Activated B cell treated with CpG ODN at 0.5 μM for 24 hours (primary cell): ENCODE data around the gene MFAP4. TPM values are rescaled to one million over a fixed set of nuclear protein-coding genes. Genes with fewer than 3 reads are reported as not detected.

Experiments used
- ATAC-seq: fragments of 200-7000 bp; cut with Tn5 transposase; one replicate; pipeline ENCODE4 v1.10.0; 2021; ENCODE audit warnings: low read depth, mild to moderate bottlenecking, moderate library complexity
- CTCF ChIA-PET: fragments of 350-600 bp; sonication (Branson Sonifier 250); formaldehyde crosslinking; loops from one replicate; lab custom pipeline; 2021; ENCODE audit warnings: antibody characterized with exemption; lab: Charles Lee
- POLR2A ChIA-PET: fragments of 350-600 bp; sonication (Branson Sonifier 250); formaldehyde crosslinking; loops from one replicate; lab custom pipeline; 2021; ENCODE audit warnings: antibody characterized with exemption; lab: Charles Lee
- DNase-seq: peaks from one replicate; pipeline ENCODE4 v3.0.0; 2022
- H3K27ac Mint-ChIP-seq: one replicate; pipeline ENCODE4 v1.8.0; 2020; ENCODE audit warnings: mixed read lengths
- H3K27me3 Mint-ChIP-seq: one replicate; pipeline ENCODE4 v1.8.0; 2021; ENCODE audit warnings: mixed read lengths
- H3K36me3 Mint-ChIP-seq: one replicate; pipeline ENCODE4 v1.8.0; 2021; ENCODE audit warnings: low read depth, mixed read lengths
- H3K4me1 Mint-ChIP-seq: one replicate; pipeline ENCODE4 v1.8.0; 2021; ENCODE audit warnings: mixed read lengths
- H3K4me3 Mint-ChIP-seq: one replicate; pipeline ENCODE4 v1.8.0; 2020; ENCODE audit warnings: mild to moderate bottlenecking, mixed read lengths
- H3K9me3 Mint-ChIP-seq: one replicate; pipeline ENCODE4 v1.8.0; 2020; ENCODE audit warnings: mixed read lengths
- intact Hi-C: fragments of 100-400 bp; cut with micrococcal nuclease; formaldehyde crosslinking; loops from one replicate; pipeline ENCODE4 v1.15.1; 2024
- total RNA-seq: library from RNA; stranded (reverse); gene quantifications from 2 replicates; pipeline ENCODE4 v1.2.3, GENCODE V29; 2022
- TF ChIP-seq, protein P1 (sequence below): fragments of 200-600 bp; IDR thresholded peaks from one replicate; pipeline ENCODE4 v1.8.0; 2022; ENCODE audit warnings: antibody characterized with exemption, mild to moderate bottlenecking

MFAP4 gene
- total RNA-seq, 1 donor from 2014 or later = not detected

DNA sequence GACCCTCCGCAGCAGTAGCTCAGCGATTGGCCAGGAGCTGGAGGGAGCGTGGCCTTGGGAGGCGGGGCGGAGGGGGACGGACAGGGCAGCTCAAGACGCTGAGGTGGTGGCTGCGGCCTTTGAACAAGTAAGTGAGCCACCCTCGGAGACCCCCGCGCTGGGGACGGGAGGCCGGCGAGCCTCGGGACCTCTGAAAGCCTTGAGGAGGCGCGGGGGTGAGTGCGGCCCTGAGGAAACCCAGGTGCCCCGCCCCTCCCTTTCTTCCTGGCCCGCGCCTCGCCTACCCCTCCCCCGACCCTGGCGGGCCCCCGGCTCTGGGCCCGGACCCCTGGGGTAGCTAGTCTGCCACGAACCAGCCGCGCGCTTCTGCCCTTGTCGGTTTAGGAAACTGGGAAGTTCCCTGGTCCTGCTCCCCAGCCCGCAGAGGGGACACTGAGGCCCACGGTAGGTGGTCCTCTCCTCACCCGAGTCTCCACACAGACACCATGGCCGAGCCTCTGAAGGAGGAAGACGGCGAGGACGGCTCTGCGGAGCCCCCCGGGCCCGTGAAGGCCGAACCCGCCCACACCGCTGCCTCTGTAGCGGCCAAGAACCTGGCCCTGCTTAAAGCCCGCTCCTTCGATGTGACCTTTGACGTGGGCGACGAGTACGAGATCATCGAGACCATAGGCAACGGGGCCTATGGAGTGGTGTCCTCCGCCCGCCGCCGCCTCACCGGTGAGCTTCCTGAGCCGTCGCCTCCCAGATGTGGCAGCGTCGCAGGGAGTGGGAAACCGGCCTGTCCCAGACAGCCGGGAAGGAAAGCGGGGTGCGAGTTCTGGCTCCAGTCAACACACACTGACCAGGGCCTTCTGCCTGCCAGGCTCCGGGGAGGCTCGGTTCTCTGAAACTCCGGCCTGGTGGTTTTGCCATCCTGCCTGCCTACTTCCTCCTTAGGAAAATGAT, 8.3 kb downstream of the MFAP4 start, which contains the start of gene MAPK7:
Gene MAPK7, plus strand, starts transcription at position 83 of the 945 bp plus-strand sequence. Its CDS starts 403 bp downstream, at position 486.
- DNase-seq = no peak
- intact Hi-C loops = loop anchor here (1.0 to 10.0 kb wide), 7 partner anchors 16 to 1906 kb away; partner anchors contain the start of genes ALDH3A2, B9D1 and MAP2K3
- ChIA-PET CTCF (interaction anchor here (0.7 to 2.9 kb wide), 9 partner anchors 10 to 384 kb away, joined by 3 to 50 read pairs (median 3); partner anchors contain the start of genes ALDH3A2 and B9D1), POLR2A (interaction anchor here (0.5 to 2.2 kb wide), 18 partner anchors 16 to 1987 kb away, joined by 3 to 38 read pairs (median 4); partner anchors contain the start of genes AKAP10, ALDH3A2, ALKBH5 and B9D1)
- ATAC-seq = peak; percentile 12
- Mint-ChIP-seq H3K4me1 (peaks cover 27% of the 10 kb centered on the region), H3K27ac (peak within 1 kb of the TSS; percentile 99), H3K27me3 (no peaks in the 10 kb centered on the region), H3K9me3 (no peaks in the 10 kb centered on the region), H3K36me3 (peaks cover 49% of the 10 kb centered on the region), H3K4me3 (peak within 1 kb of the TSS; percentile 100)
- TF ChIP-seq, protein P1, sequence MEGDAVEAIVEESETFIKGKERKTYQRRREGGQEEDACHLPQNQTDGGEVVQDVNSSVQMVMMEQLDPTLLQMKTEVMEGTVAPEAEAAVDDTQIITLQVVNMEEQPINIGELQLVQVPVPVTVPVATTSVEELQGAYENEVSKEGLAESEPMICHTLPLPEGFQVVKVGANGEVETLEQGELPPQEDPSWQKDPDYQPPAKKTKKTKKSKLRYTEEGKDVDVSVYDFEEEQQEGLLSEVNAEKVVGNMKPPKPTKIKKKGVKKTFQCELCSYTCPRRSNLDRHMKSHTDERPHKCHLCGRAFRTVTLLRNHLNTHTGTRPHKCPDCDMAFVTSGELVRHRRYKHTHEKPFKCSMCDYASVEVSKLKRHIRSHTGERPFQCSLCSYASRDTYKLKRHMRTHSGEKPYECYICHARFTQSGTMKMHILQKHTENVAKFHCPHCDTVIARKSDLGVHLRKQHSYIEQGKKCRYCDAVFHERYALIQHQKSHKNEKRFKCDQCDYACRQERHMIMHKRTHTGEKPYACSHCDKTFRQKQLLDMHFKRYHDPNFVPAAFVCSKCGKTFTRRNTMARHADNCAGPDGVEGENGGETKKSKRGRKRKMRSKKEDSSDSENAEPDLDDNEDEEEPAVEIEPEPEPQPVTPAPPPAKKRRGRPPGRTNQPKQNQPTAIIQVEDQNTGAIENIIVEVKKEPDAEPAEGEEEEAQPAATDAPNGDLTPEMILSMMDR = no peak

DNA sequence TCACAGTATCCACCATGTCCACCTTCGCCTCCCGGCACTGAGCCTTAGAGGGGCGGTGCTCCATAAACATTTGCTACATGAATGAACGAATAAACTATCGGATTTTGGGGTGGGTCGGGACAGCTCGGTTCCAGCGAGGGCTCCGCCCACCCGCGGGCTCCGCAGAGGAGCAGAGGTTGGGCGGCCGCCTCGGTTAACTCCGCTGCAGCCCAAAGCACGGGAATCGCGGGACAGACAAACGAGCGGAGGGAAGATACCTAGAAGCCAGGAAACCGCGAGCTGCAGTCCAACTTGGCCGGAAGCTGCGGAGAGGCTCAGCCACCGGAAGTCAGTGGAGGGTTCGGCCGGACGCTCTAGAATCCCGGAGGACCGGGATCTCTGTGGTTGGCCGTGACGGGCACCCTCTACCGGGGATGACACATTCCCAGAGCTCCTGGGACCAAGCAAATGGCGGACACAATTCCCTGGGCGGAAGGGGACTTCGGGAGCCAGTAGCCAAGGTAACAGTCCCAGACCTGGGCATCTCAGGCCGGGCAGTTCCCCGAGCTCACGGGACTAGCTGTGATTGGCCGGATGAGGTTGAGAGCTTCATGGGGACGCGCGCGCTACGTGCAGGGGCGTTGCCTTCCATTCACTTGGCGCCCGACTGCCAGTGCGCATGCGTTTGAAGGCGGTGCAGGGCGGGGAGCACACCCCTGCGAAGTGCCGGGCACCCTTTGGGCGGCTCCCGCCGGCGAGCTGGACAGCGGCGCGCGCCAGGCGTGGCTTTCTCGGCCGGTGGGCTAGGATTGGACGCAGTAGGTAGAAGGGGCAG, 9.2 kb downstream of the MFAP4 start:
- Mint-ChIP-seq H3K4me3 (peak overlapping the region; percentile 100), H3K27me3 (no peaks in the 10 kb centered on the region), H3K27ac (peak overlapping the region; percentile 99), H3K36me3 (peaks cover 41% of the 10 kb centered on the region), H3K4me1 (peaks cover 31% of the 10 kb centered on the region), H3K9me3 (no peaks in the 10 kb centered on the region)
- POLR2A ChIA-PET = interaction anchor here (0.5 to 2.2 kb wide), 21 partner anchors 13 to 1986 kb away, joined by 3 to 38 read pairs (median 3); partner anchors contain the start of genes AKAP10, ALDH3A2, ALKBH5 and B9D1
- DNase-seq (peak; percentile 93), ATAC-seq (peak; percentile 95)
- CTCF ChIA-PET = interaction anchor here (0.7 to 2.9 kb wide), 9 partner anchors 11 to 385 kb away, joined by 3 to 50 read pairs (median 3); partner anchors contain the start of genes ALDH3A2 and B9D1
- TF ChIP-seq, protein P1 = no peak
- intact Hi-C loops = loop anchor here (1.0 to 10.0 kb wide), 9 partner anchors 16 to 1907 kb away; partner anchors contain the start of genes ALDH3A2, B9D1 and MAP2K3

DNA sequence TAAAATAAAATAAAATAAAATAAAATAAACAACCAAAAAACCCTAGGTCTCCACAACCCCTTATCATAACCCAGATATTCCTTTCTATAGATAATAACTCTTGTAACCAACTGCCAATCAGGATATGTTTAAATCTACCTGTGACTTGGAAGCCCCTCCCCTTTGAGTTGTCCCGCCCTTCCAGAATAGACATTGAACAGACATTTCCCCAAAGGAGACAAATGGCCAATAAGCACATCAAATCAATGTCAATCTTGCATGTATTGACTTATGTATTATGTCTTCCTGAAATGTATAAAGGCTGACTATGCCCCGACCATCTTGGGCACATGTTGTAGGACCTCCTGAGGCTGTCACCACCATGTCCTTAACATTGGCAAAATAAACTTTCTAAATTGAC, 10.2 kb downstream of the MFAP4 start:
- H3K27ac Mint-ChIP-seq = peak overlapping the region; percentile 99
- H3K9me3 Mint-ChIP-seq = no peaks in the 10 kb centered on the region
- ATAC-seq (no peak), DNase-seq (no peak)
- peaks cover 35% of the 10 kb centered on the region for H3K36me3 Mint-ChIP-seq
- ChIA-PET CTCF (interaction anchor here (1.8 to 2.9 kb wide), 2 partner anchors 14 to 70 kb away, joined by 8 to 50 read pairs; partner anchors contain the start of gene B9D1), POLR2A (interaction anchor here (1.3 to 2.2 kb wide), 3 partner anchors 12 to 70 kb away, joined by 4 to 38 read pairs (median 9); partner anchors contain the start of gene B9D1)
- peaks cover 41% of the 10 kb centered on the region for H3K4me1 Mint-ChIP-seq
- intact Hi-C loops = loop anchor here (1.0 to 10.0 kb wide), 8 partner anchors 70 to 1908 kb away; partner anchors contain the start of genes ALDH3A2 and MAP2K3
- TF ChIP-seq, protein P1 = no peak
- H3K4me3 Mint-ChIP-seq = peak overlapping the region; percentile 100
- H3K27me3 Mint-ChIP-seq = no peaks in the 10 kb centered on the region

DNA sequence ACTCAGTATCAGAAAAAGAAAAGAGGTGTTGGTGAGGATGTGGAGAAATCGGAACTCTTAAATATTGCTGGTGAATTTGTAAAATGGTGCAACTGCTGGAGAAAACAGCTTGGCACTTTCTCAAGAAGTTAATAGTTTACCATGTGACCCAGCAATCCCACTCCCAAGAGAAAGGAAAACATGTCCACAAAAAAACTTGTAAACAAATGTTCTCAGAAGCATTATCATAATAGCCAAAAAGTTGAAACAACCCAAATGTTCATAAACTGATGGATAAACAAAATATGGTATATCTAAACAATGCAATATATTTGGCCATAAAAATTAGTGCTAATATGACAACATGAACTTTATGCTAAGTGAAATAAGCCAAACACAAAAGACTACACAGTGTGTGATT, 11.3 kb downstream of the MFAP4 start:
- peak overlapping the region; percentile 19 for H3K4me3 Mint-ChIP-seq
- peaks cover 52% of the 10 kb centered on the region for H3K4me1 Mint-ChIP-seq
- ChIA-PET POLR2A (no interaction called here), CTCF (interaction anchor here (1.3 to 2.7 kb wide), 2 partner anchors 13 to 37 kb away, joined by 3 to 13 read pairs; partner anchors contain the start of gene B9D1)
- no peak for ATAC-seq
- no peak overlapping the region for H3K27ac Mint-ChIP-seq
- H3K27me3 Mint-ChIP-seq = no peaks in the 10 kb centered on the region
- peaks cover 25% of the 10 kb centered on the region for H3K36me3 Mint-ChIP-seq
- TF ChIP-seq, protein P1 = no peak
- intact Hi-C loops = loop anchor here (2.0 to 10.0 kb wide), 7 partner anchors 68 to 1909 kb away; partner anchors contain the start of genes ALDH3A2 and MAP2K3
- no peaks in the 10 kb centered on the region for H3K9me3 Mint-ChIP-seq
- DNase-seq = no peak
